ENCODE results near the gene HRNR. TPM values are rescaled to one million over a fixed set of nuclear protein-coding genes. Genes with fewer than 3 reads are reported as not detected.
"Not testable (repeated sequence)": the region's sequence is repeated elsewhere in the genome, so short reads cannot be mapped to it uniquely, and the experiment has no call there.

HRNR gene
- total RNA-seq, 1 donor from 2014 or later: not detected

DNA sequence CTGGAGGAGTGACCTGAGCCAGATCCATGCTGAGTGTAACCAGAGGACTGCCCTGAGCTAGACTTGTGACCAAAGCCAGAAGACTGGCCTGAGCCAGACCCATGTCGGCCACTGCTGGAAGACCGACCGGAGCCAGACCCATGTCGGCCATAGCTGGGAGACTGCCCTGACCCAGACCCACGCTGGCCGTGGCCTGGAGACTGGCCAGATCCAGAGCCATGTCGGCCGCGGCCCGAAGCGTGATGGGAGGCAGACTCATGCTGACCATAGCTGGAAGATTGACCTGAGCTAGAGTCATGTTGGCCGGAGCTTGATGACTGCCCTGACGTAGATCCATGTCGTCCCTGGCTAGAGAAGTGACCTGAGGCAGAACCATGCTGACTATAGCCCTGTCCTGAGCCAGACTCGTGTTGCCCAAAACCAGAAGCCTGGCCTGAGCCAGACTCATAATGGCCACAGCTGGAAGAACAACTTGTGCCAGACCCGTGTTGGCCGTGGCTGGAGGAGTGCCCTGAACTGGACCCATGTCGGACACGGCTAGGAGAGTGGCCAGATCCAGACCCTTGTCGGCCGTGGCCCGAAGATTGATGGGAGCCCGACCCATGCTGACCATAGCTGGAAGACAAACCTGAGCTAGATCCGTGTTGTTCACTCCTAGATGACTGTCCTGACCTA lies 5.1 kb downstream of the HRNR start:
- Histone ChIP-seq H3K4me3 (no peak overlapping the region), H3K36me3 (no peaks in the 10 kb centered on the region), H3K27ac (no peak overlapping the region), H3K4me1 (no peaks in the 10 kb centered on the region), H3K9me3 (peaks cover 0 to 16% of the 10 kb centered on the region in 2 donors), H3K27me3 (no peaks in the 10 kb centered on the region)
- DNase-seq (ENCODE audit: low spot score in 2 of 2): no peak
- TF ChIP-seq, protein P1, sequence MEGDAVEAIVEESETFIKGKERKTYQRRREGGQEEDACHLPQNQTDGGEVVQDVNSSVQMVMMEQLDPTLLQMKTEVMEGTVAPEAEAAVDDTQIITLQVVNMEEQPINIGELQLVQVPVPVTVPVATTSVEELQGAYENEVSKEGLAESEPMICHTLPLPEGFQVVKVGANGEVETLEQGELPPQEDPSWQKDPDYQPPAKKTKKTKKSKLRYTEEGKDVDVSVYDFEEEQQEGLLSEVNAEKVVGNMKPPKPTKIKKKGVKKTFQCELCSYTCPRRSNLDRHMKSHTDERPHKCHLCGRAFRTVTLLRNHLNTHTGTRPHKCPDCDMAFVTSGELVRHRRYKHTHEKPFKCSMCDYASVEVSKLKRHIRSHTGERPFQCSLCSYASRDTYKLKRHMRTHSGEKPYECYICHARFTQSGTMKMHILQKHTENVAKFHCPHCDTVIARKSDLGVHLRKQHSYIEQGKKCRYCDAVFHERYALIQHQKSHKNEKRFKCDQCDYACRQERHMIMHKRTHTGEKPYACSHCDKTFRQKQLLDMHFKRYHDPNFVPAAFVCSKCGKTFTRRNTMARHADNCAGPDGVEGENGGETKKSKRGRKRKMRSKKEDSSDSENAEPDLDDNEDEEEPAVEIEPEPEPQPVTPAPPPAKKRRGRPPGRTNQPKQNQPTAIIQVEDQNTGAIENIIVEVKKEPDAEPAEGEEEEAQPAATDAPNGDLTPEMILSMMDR (IDR thresholded peaks at IDR 0.05): no peak
- intact Hi-C loops (cut with DNase I): no loop called here

DNA sequence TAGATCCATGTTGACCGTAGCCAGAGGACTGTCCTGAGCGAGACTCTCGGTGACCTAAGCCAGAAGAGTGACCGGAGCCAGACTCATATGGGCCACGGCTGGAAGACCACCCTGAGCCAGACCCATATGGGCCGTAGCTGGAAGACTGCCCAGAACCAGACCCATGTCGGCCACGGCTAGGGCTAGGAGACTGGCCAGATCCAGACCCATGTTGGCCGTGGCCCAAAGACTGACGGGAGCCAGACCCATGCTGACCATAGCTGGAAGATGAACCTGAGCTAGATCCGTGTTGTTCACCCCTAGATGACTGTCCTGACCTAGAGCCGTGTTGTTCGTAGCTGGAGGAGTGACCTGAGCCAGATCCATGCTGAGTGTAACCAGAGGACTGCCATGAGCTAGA lies 8.4 kb downstream of the HRNR start:
- H3K9me3 ChIP-seq; intact Hi-C loops (cut with DNase I); DNase-seq (ENCODE audit: low spot score in 2 of 2); H3K27ac ChIP-seq; H3K36me3 ChIP-seq; H3K4me1 ChIP-seq; H3K4me3 ChIP-seq; H3K27me3 ChIP-seq: not testable (repeated sequence)

DNA sequence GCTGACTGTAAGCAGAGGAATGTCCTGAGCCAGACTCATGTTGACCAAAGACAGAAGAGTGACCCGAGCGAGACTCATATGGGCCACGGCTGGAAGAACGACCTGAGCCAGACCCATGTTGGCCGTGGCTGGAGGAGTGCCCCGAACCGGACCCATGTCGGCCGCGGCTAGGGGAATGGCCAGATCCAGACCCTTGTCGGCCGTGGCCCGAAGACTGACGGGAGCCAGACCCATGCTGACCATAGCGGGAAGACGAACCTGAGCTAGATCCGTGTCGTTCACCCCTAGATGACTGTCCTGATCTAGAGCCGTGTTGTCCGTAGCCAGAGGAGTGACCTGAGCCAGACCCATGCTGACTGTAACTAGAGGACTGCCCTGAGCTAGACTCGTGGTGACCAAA lies 9.1 kb downstream of the HRNR start:
- H3K36me3 ChIP-seq; H3K4me3 ChIP-seq; H3K27me3 ChIP-seq; intact Hi-C loops (cut with DNase I); H3K9me3 ChIP-seq; H3K27ac ChIP-seq; DNase-seq (ENCODE audit: low spot score in 2 of 2); H3K4me1 ChIP-seq: not testable (repeated sequence)

DNA sequence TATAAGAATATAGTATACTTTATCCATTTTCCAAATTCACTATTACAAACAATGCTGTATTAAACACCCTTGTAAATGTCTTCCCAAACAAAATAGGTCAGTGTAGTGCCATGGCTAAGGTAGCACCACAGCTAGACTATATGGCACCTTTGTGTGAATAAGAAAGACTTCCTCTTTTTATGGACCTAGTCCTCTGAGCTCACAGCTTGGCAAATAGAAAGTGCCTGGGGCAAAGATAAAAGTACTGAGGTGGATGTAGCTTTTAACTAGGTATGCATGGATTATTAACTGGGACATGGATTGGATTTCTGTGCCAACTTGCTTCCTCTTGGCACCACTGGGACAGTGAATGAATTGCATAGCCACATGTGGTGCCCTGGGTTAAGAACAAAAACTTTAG lies 25.0 kb downstream of the HRNR start:
- Histone ChIP-seq H3K4me1 (no peaks in the 10 kb centered on the region), H3K36me3 (no peaks in the 10 kb centered on the region), H3K27me3 (no peaks in the 10 kb centered on the region), H3K4me3 (no peak overlapping the region), H3K27ac (no peak overlapping the region), H3K9me3 (no peaks in the 10 kb centered on the region)
- DNase-seq (ENCODE audit: low spot score in 2 of 2): no peak
- TF ChIP-seq, protein P1 (IDR thresholded peaks at IDR 0.05): no peak
- intact Hi-C loops (cut with DNase I): no loop called here

DNA sequence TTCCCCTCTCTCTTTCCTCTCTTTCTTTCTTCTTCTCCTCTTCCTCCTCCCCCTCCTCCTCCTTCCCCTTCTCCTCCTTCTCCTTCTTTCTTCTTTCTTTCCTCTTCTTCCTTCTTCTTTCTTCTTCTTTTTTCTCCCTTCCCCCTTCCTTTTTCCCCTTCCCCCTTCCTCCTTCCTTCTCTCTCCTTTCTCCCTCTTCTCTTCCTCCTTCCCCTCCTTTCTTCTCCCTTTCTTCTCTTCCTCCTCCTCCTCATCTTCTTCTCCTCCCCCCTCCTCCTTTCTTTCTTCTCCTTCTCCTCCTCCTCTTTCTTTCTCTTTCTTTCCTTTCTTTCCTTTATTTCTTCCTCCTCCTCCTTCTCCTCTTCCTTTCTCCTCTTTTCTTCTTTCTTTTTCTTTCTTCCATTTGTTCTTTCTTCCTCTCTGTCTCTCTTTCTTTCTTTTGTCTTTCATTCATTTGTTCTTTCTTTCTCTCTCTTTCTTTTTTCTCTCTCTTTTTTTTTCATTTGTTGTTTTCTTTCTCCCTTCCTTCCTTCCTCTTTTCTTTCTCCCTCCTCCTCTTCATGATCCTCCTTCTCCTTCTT lies 26.5 kb downstream of the HRNR start:
- H3K27ac ChIP-seq: no peak overlapping the region
- H3K4me3 ChIP-seq: no peak overlapping the region
- no peaks in the 10 kb centered on the region for H3K9me3 ChIP-seq
- H3K36me3 ChIP-seq: no peaks in the 10 kb centered on the region
- no peak for DNase-seq (ENCODE audit: low spot score in 2 of 2)
- TF ChIP-seq, protein P1 (IDR thresholded peaks at IDR 0.05): no peak
- intact Hi-C loops (cut with DNase I): no loop called here
- no peaks in the 10 kb centered on the region for H3K27me3 ChIP-seq
- no peaks in the 10 kb centered on the region for H3K4me1 ChIP-seq

DNA sequence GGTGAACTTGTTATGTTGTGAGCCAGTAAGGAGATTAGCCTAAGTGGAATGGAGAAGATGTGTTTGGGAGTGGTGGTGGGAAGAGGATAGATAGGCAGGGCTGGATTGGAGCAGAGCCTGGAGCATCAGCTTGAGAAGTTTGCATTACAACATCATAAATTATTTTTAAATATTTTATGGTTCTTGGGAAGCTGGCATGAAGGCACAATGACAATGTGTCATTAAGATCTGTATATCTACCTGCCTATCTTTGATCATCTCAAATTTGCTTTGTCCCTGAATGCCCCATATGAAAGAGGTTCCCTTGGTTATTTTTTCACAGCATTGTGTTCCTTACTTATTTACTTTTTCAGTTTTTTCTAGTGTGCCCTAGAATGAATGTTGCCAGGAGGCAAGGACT lies 32.3 kb downstream of the HRNR start:
- Histone ChIP-seq H3K36me3 (no peaks in the 10 kb centered on the region), H3K27me3 (no peaks in the 10 kb centered on the region), H3K4me1 (no peaks in the 10 kb centered on the region), H3K27ac (no peak overlapping the region), H3K4me3 (no peak overlapping the region), H3K9me3 (no peaks in the 10 kb centered on the region)
- TF ChIP-seq, protein P1 (IDR thresholded peaks at IDR 0.05): no peak
- no peak for DNase-seq (ENCODE audit: low spot score in 2 of 2)
- intact Hi-C loops (cut with DNase I): no loop called here

Measured in ascending aorta (tissue), 2 donors.